Osteoblast (primary cell): ENCODE measurements around the gene PTPRD. TPM values are rescaled to one million over a fixed set of nuclear protein-coding genes. Genes with fewer than 3 reads are reported as not detected.

Experiments used
- DNase-seq: peaks from one replicate; pipeline ENCODE4 v3.0.0; 2011; ENCODE audit warnings: low spot score, mixed read lengths; ENCODE audit not compliant: insufficient read length; ENCODE audit errors: missing footprints
- H2AFZ ChIP-seq: 2 replicates; pipeline ENCODE4 v1.6.0; 2011; ENCODE audit warnings: mild to moderate bottlenecking, low read length
- H3K27ac ChIP-seq: 2 replicates; pipeline ENCODE4 v1.5.1; 2011; ENCODE audit warnings: mild to moderate bottlenecking, low read depth, low read length, moderate library complexity
- H3K27me3 ChIP-seq: 2 replicates; pipeline ENCODE4 v1.6.0; 2012; ENCODE audit warnings: mild to moderate bottlenecking, control low read depth, inconsistent platforms, low read length, moderate library complexity; ENCODE audit not compliant: insufficient read depth
- H3K36me3 ChIP-seq: 2 replicates; pipeline ENCODE4 v1.5.1; 2011; ENCODE audit warnings: mild to moderate bottlenecking, low read length, control low read depth, moderate library complexity; ENCODE audit not compliant: insufficient read depth
- H3K4me1 ChIP-seq: 2 replicates; pipeline ENCODE4 v1.5.1; 2011; ENCODE audit warnings: mild to moderate bottlenecking, low read length, control low read depth, moderate library complexity; ENCODE audit not compliant: insufficient read depth
- H3K4me2 ChIP-seq: 2 replicates; pipeline ENCODE4 v1.6.0; 2011; ENCODE audit warnings: mild to moderate bottlenecking, low read length; ENCODE audit not compliant: insufficient read depth
- H3K4me3 ChIP-seq: fragments of 200-600 bp; sonication (generic); 3 replicates; pipeline ENCODE4 v1.5.1; 2012; ENCODE audit warnings: mild to moderate bottlenecking, low read length, inconsistent platforms; ENCODE audit not compliant: insufficient read depth
- H3K79me2 ChIP-seq: 2 replicates; pipeline ENCODE4 v1.6.0; 2012; ENCODE audit warnings: mild to moderate bottlenecking, low read length, control low read depth, inconsistent platforms; ENCODE audit not compliant: insufficient read depth
- H3K9me3 ChIP-seq: 2 replicates; pipeline ENCODE4 v1.5.1; 2011; ENCODE audit warnings: low read depth, low read length, control low read depth
- H4K20me1 ChIP-seq: 2 replicates; pipeline ENCODE4 v1.6.0; 2012; ENCODE audit warnings: mild to moderate bottlenecking, low read length, control low read depth; ENCODE audit not compliant: insufficient read depth
- CTCF ChIP-seq: IDR thresholded peaks from 2 replicates; pipeline ENCODE4 v1.5.1; 2011; ENCODE audit warnings: mild to moderate bottlenecking, low read depth, low read length, moderate library complexity; ENCODE audit errors: extremely low read depth
- total RNA-seq: library from RNA; depleted of rRNA; stranded (reverse); fragments of >200 nt; gene quantifications from 2 replicates; pipeline ENCODE4 v1.2.3, GENCODE V29; 2012

PTPRD gene
- total RNA-seq, 1 donor = 23.9 TPM

DNA sequence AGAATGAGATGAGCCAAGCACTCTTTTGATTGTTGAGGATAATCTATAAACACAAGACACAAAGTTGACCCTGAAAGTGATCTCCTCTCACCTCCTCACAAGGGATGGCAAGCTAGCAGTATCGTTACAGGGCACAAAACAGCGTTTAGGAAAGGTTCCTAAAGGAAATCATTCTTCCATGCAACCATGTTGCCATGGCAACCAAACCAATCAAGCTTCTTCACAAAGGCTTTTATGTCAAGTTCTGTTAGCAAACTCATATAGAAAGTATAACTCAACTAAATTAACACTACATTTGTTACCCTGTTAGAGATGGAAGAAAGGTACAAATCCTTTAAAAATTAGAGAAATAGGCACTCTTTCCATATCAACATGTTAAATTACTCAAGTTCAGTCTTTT lies 1796.4 kb downstream of the PTPRD start:
- H3K36me3 ChIP-seq = no peaks in the 10 kb centered on the region
- no peak overlapping the region for H3K4me2 ChIP-seq
- no peak overlapping the region for H3K27ac ChIP-seq
- no peaks in the 10 kb centered on the region for H3K27me3 ChIP-seq
- DNase-seq = no peak
- no peaks in the 10 kb centered on the region for H3K9me3 ChIP-seq
- no peaks in the 10 kb centered on the region for H4K20me1 ChIP-seq
- H3K4me3 ChIP-seq = no peak overlapping the region
- no peak overlapping the region for H2AFZ ChIP-seq
- no peaks in the 10 kb centered on the region for H3K4me1 ChIP-seq
- H3K79me2 ChIP-seq = no peaks in the 10 kb centered on the region
- no peak for TF ChIP-seq CTCF

- Histone ChIP-seq H4K20me1 (no peaks in the 10 kb centered on the region), H3K4me3 (no peak overlapping the region), H3K27me3 (no peaks in the 10 kb centered on the region), H3K4me1 (no peaks in the 10 kb centered on the region), H3K36me3 (no peaks in the 10 kb centered on the region), H3K79me2 (no peaks in the 10 kb centered on the region), H3K9me3 (no peaks in the 10 kb centered on the region), H2AFZ (no peak overlapping the region), H3K27ac (no peak overlapping the region), H3K4me2 (no peak overlapping the region)
- no peak for TF ChIP-seq CTCF
- no peak for DNase-seq
Observed at GRCh38 chr9:8815931-8816330, 1796.9 kb downstream of the PTPRD start.

- Histone ChIP-seq H3K27me3 (no peaks in the 10 kb centered on the region), H3K4me3 (no peak overlapping the region), H3K36me3 (no peaks in the 10 kb centered on the region), H3K4me2 (no peak overlapping the region), H2AFZ (no peak overlapping the region), H3K27ac (no peak overlapping the region), H4K20me1 (no peaks in the 10 kb centered on the region), H3K79me2 (no peaks in the 10 kb centered on the region), H3K4me1 (no peaks in the 10 kb centered on the region), H3K9me3 (no peaks in the 10 kb centered on the region)
- no peak for TF ChIP-seq CTCF
- no peak for DNase-seq
Observed at GRCh38 chr9:8815219-8815618, 1797.6 kb downstream of the PTPRD start.

DNA sequence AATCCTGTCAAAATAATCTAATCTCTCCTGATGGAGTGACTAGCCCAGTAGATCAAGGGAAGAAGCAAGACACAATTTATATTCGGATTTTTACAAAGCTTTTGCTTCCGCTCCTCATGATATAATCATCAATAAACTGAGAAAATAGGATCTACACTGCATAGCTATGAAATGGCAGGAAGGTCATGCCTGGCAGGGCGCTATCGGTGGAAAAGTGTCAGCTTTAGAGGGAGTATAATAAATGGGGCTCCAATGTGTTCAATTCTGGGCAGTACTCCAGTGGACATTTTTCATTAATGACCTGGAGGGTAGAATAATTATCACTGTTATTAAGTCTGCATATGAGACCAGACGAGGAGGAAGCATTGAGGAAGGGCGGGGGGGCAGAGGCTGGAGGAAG lies 1799.9 kb downstream of the PTPRD start:
- DNase-seq = no peak
- H3K27me3 ChIP-seq = no peaks in the 10 kb centered on the region
- no peaks in the 10 kb centered on the region for H3K4me1 ChIP-seq
- no peaks in the 10 kb centered on the region for H3K9me3 ChIP-seq
- H3K4me3 ChIP-seq = no peak overlapping the region
- no peak for TF ChIP-seq CTCF
- no peak overlapping the region for H2AFZ ChIP-seq
- H3K79me2 ChIP-seq = no peaks in the 10 kb centered on the region
- H4K20me1 ChIP-seq = no peaks in the 10 kb centered on the region
- H3K36me3 ChIP-seq = no peaks in the 10 kb centered on the region
- H3K27ac ChIP-seq = no peak overlapping the region
- no peak overlapping the region for H3K4me2 ChIP-seq
